Chondrocyte (in vitro differentiated cells): Measurements from ENCODE around the gene THADA. TPM values are rescaled to one million over a fixed set of nuclear protein-coding genes. Genes with fewer than 3 reads are reported as not detected.

ENCODE experiments used
- DNase-seq: peaks from one replicate; pipeline ENCODE4 v3.0.0; 2021; ENCODE audit warnings: mixed read lengths, low spot score
- H3K27ac Mint-ChIP-seq: one replicate; pipeline ENCODE4 v1.8.0; 2021; ENCODE audit warnings: mild to moderate bottlenecking, moderate library complexity, mixed read lengths; ENCODE audit not compliant: unreplicated experiment
- H3K27me3 Mint-ChIP-seq: 2 replicates; pipeline ENCODE4 v1.8.0; 2021; ENCODE audit warnings: low read depth, mixed read lengths
- H3K36me3 Mint-ChIP-seq: 2 replicates; pipeline ENCODE4 v1.8.0; 2021; ENCODE audit warnings: low read depth, mixed read lengths
- H3K4me1 Mint-ChIP-seq: 2 replicates; pipeline ENCODE4 v1.8.0; 2021; ENCODE audit warnings: low read depth, mild to moderate bottlenecking, mixed read lengths
- H3K4me3 Mint-ChIP-seq: one replicate; pipeline ENCODE4 v1.8.0; 2021; ENCODE audit warnings: mild to moderate bottlenecking, moderate library complexity, mixed read lengths; ENCODE audit not compliant: unreplicated experiment
- H3K9me3 Mint-ChIP-seq: 2 replicates; pipeline ENCODE4 v1.8.0; 2021; ENCODE audit warnings: low read depth, mixed read lengths
- CTCF ChIP-seq: fragments of 200-600 bp; sonication (generic); IDR thresholded peaks from 2 replicates; pipeline ENCODE4 v1.5.0; 2021; ENCODE audit warnings: antibody characterized with exemption, mild to moderate bottlenecking, moderate library complexity
- total RNA-seq: library from RNA; stranded (reverse); gene quantifications from 3 replicates; pipeline ENCODE4 v1.2.1, GENCODE V29; 2021

THADA gene
- total RNA-seq, 1 donor from 2014 or later: 28.4 TPM

- no peak overlapping the region for H3K27ac Mint-ChIP-seq
- peaks cover 13% of the 10 kb centered on the region for H3K4me1 Mint-ChIP-seq
- DNase-seq: no peak
- no peak overlapping the region for H3K4me3 Mint-ChIP-seq
- no peak for TF ChIP-seq CTCF
- H3K27me3 Mint-ChIP-seq: no peaks in the 10 kb centered on the region
- H3K9me3 Mint-ChIP-seq: peaks cover 3% of the 10 kb centered on the region
- peaks cover 15% of the 10 kb centered on the region for H3K36me3 Mint-ChIP-seq
Measured at GRCh38 chr2:43508209-43508608, 87.6 kb downstream of the THADA start.

GRCh38 chr2:43507137-43507536 is 88.7 kb downstream of the THADA start:
- Mint-ChIP-seq H3K4me3 (no peak overlapping the region), H3K27ac (no peak overlapping the region), H3K27me3 (no peaks in the 10 kb centered on the region), H3K9me3 (no peaks in the 10 kb centered on the region), H3K4me1 (peaks cover 5% of the 10 kb centered on the region), H3K36me3 (peaks cover 15% of the 10 kb centered on the region)
- no peak for TF ChIP-seq CTCF
- DNase-seq: no peak

- Mint-ChIP-seq H3K36me3 (peaks cover 12% of the 10 kb centered on the region), H3K9me3 (no peaks in the 10 kb centered on the region), H3K27me3 (no peaks in the 10 kb centered on the region), H3K4me1 (no peaks in the 10 kb centered on the region), H3K4me3 (no peak overlapping the region), H3K27ac (no peak overlapping the region)
- no peak for DNase-seq
- no peak for TF ChIP-seq CTCF
Measured at GRCh38 chr2:43495727-43496126, 100.1 kb downstream of the THADA start.

- H3K9me3 Mint-ChIP-seq: no peaks in the 10 kb centered on the region
- no peaks in the 10 kb centered on the region for H3K4me1 Mint-ChIP-seq
- DNase-seq: no peak
- H3K36me3 Mint-ChIP-seq: peaks cover 12% of the 10 kb centered on the region
- H3K27ac Mint-ChIP-seq: no peak overlapping the region
- TF ChIP-seq CTCF: no peak
- no peaks in the 10 kb centered on the region for H3K27me3 Mint-ChIP-seq
- H3K4me3 Mint-ChIP-seq: no peak overlapping the region
Measured at GRCh38 chr2:43493954-43494353, 101.9 kb downstream of the THADA start.

GRCh38 chr2:43491065-43491639 is 104.7 kb downstream of the THADA start:
- no peak overlapping the region for H3K4me3 Mint-ChIP-seq
- no peaks in the 10 kb centered on the region for H3K27me3 Mint-ChIP-seq
- TF ChIP-seq CTCF: no peak
- H3K4me1 Mint-ChIP-seq: peaks cover 10% of the 10 kb centered on the region
- no peak for DNase-seq
- H3K27ac Mint-ChIP-seq: no peak overlapping the region
- peaks cover 3% of the 10 kb centered on the region for H3K9me3 Mint-ChIP-seq
- H3K36me3 Mint-ChIP-seq: peaks cover 5% of the 10 kb centered on the region
